ENCODE measurements around the gene NTN1.

The NTN1 gene

DNA sequence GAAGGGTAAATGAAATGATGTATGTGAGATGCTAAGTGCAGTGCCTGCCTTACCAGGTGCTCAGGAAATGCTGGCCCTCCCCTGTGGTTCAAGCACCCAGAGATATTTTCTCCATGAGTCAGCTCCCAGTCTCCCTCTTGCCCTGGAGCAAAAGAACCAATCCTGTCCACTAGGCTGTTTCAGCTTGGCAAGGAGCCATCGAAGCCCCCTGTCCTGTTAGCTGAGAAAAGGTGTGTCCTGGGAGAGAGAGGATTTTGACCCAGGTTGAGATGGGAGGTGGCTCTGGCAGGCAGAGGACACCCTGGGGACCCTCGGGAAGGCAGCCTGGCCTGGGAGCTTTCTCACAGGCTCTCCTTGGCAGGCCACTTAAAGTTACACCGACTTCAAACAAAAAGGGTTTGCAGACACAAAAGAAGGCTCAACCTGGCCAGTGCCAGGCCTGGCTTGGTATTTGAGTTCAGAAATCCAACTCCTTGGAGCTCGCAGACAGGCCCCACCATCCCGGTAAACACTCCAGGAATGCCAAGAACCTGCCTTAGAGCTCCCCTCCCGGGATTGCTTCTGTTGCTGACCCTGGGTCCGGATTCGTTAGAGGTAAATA, 29.6 kb downstream of the NTN1 start:
- Mint-ChIP-seq H3K4me3 (no peak overlapping the region), H3K9me3 (no peaks in the 10 kb centered on the region), H3K27ac (no peak overlapping the region), H3K27me3 (peaks cover 25% of the 10 kb centered on the region), H3K4me1 (no peaks in the 10 kb centered on the region), H3K36me3 (no peaks in the 10 kb centered on the region)
- ATAC-seq, result no peak

DNA sequence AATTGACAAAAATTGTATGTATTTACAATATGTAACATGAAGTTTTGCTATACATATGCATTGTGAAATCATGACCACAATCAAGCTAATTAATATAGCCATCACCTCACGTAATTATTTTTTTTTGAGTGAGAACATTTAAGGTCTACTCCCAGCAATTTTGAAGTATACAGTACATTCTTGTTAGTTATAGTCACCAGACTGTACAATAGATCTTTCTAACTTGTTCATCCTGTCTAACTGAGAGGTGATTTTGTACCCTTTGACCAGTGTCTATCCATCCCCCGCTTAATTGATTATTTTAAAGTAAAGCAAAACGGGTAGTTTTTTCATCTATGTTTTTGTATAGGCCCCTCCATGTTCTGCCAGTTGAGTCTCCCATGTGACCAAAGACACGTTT, 30.3 kb downstream of the NTN1 start:
- ATAC-seq, result no peak
- Mint-ChIP-seq H3K4me1 (no peaks in the 10 kb centered on the region), H3K4me3 (no peak overlapping the region), H3K27me3 (peaks cover 24% of the 10 kb centered on the region), H3K36me3 (no peaks in the 10 kb centered on the region), H3K27ac (no peak overlapping the region), H3K9me3 (no peaks in the 10 kb centered on the region)

GRCh38 chr17:9052921-9053320, 31.6 kb downstream of the NTN1 start:
- Mint-ChIP-seq H3K4me3 (no peak overlapping the region), H3K36me3 (no peaks in the 10 kb centered on the region), H3K4me1 (no peaks in the 10 kb centered on the region), H3K9me3 (no peaks in the 10 kb centered on the region), H3K27me3 (peaks cover 37% of the 10 kb centered on the region), H3K27ac (no peak overlapping the region)
- no peak for ATAC-seq

- H3K27me3 Mint-ChIP-seq, result peaks cover 37% of the 10 kb centered on the region
- H3K9me3 Mint-ChIP-seq, result no peaks in the 10 kb centered on the region
- no peak overlapping the region for H3K27ac Mint-ChIP-seq
- H3K4me1 Mint-ChIP-seq, result no peaks in the 10 kb centered on the region
- ATAC-seq, result no peak
- H3K36me3 Mint-ChIP-seq, result no peaks in the 10 kb centered on the region
- no peak overlapping the region for H3K4me3 Mint-ChIP-seq
Measured at GRCh38 chr17:9053406-9053805, 32.1 kb downstream of the NTN1 start.

- Mint-ChIP-seq H3K36me3 (no peaks in the 10 kb centered on the region), H3K27ac (no peak overlapping the region), H3K9me3 (no peaks in the 10 kb centered on the region), H3K4me3 (no peak overlapping the region), H3K4me1 (no peaks in the 10 kb centered on the region), H3K27me3 (peaks cover 33% of the 10 kb centered on the region)
- no peak for ATAC-seq
Measured at GRCh38 chr17:9054126-9054975, 33.0 kb downstream of the NTN1 start.

GRCh38 chr17:9055281-9055680, 34.0 kb downstream of the NTN1 start:
- ATAC-seq, result no peak
- Mint-ChIP-seq H3K27me3 (peaks cover 27% of the 10 kb centered on the region), H3K27ac (no peak overlapping the region), H3K36me3 (no peaks in the 10 kb centered on the region), H3K9me3 (no peaks in the 10 kb centered on the region), H3K4me1 (no peaks in the 10 kb centered on the region), H3K4me3 (no peak overlapping the region)

DNA sequence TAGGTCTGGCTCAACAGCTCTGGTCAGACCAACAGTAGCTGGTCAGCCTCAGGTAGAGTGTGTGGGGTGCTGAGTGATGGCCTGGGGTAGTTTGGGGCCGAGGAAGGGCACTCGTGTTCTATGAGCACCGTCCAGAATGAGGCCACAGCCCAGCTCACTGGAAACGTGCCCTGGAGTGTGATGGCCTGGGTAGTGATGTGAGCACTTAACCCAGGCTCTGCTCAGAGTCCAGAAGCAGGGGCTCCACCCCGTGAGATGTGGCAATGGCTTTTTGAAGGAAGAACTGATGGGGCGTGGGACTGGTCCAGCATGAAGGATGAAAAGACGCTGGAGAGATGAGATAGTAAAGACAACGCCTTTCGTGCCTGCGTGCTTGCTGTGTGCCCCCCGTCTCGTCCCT, 35.3 kb downstream of the NTN1 start:
- no peaks in the 10 kb centered on the region for H3K9me3 Mint-ChIP-seq

GRCh38 chr17:9057310-9057709, 36.0 kb downstream of the NTN1 start:
- Mint-ChIP-seq H3K27me3 (peaks cover 27% of the 10 kb centered on the region), H3K36me3 (no peaks in the 10 kb centered on the region), H3K4me3 (no peak overlapping the region), H3K9me3 (no peaks in the 10 kb centered on the region), H3K27ac (no peak overlapping the region), H3K4me1 (no peaks in the 10 kb centered on the region)
- ATAC-seq, result no peak

More for the DNA sequence above, 35.3 kb downstream of the NTN1 start:
- Mint-ChIP-seq H3K4me1 (no peaks in the 10 kb centered on the region), H3K27me3 (peaks cover 27% of the 10 kb centered on the region), H3K36me3 (no peaks in the 10 kb centered on the region), H3K4me3 (no peak overlapping the region), H3K27ac (no peak overlapping the region)
- ATAC-seq, result no peak

DNA sequence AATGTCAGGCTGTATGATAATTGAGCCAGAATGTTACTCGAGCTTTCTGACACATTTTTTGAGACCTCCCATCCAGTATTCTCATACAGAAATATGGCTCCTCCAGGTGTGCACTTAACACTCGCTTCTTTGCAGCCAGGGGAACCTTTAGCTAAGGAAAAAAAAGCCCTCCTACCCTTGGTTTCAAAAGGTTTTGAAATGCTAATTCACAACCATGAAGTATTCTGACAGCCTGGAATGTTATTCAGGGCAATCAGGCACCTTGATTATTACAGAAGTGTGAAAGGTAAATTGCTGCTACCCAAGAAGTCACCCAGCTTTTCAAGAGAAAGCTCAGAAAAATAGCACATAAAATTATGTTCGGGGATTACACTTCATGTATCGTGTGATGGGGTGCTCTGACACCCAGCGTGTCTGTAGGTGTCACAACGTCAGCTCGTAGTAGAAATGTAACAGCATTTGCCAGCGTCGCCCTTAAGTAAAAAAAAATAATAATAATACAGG, 41.1 kb downstream of the NTN1 start:
- no peak for ATAC-seq
- Mint-ChIP-seq H3K27me3 (peaks cover 23% of the 10 kb centered on the region), H3K36me3 (no peaks in the 10 kb centered on the region), H3K9me3 (peaks cover 3% of the 10 kb centered on the region), H3K4me3 (no peak overlapping the region), H3K4me1 (no peaks in the 10 kb centered on the region), H3K27ac (no peak overlapping the region)

DNA sequence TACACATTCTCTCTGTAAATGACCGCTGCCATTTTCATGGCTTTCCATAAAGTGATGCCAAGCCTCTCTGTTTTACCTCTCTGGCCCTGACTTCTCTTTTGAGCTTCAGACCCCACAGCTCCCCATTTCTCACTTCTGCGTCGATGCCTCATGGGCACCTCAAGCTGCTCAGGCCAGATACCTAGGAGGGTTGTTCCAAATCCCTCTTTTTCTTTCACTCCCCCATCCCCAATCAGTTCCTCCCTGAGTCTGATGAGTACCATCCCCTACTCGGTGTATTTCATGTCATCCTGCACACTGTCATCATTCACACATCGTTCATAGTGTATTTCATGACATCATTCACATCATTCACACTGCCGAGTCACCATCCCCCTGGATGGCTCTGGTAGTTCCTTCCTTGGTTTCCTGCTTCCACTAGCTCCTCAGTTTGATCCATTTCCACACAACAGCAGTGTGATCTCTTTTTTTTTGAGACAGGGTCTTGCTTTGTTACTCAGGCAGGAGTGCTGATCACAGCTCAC, 43.1 kb downstream of the NTN1 start:
- no peak for ATAC-seq
- H3K4me3 Mint-ChIP-seq, result no peak overlapping the region
- no peaks in the 10 kb centered on the region for H3K4me1 Mint-ChIP-seq
- H3K9me3 Mint-ChIP-seq, result peaks cover 3% of the 10 kb centered on the region
- no peaks in the 10 kb centered on the region for H3K36me3 Mint-ChIP-seq
- no peak overlapping the region for H3K27ac Mint-ChIP-seq
- H3K27me3 Mint-ChIP-seq, result peaks cover 19% of the 10 kb centered on the region

DNA sequence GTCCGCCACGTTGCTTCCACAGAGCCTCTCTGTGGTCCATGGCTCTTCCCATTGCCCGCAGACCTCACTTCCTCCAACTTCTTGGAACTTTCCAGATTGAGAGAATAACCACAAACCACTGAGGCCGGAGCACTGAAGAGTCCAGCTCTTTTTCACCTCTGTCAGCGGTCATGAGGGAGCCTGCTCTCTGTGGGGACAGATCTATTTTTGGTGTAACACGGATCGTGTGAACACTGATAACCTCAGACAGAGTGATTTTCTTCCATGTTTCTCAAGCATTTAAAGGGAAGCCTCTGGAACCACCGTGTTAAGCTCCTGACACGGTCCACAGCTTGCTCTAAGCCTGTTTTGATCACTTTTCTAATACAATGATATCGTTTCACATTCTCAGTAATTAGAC, 49.7 kb downstream of the NTN1 start:
- peaks cover 31% of the 10 kb centered on the region for H3K27me3 Mint-ChIP-seq
- no peak for ATAC-seq

DNA sequence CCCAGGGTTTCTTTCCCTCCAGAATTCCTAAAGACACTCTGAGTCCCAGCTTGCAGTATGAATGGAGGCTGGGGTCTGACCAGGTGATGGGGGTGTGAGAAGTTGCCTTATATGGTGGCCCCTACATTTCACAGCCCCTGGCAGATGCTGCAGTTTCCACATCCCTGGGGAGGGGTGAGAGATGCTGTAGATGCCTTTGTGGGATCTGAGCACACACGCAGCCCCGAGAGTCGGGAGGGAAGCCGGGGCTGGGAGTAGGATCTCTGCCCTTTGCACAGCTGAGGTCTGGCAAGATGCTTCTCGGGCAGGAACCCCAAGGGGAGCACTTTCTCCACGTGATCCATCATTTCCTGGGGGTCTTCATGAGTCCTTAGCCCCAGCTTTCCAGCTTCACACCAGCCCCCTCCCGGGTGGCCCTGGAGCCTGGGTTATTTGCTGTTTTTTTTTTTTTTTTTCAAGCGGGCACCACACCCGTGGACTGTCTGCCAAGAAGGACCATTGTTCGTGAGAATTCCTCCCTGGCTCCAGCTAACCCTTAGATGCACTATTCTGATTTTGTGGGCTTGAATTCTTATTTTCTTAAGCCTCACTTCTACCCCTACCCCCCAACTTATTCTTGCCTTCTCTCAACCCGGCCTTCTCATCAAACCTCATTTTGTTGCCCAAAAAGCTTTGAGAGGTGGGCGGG, 50.6 kb downstream of the NTN1 start:
- no peaks in the 10 kb centered on the region for H3K4me1 Mint-ChIP-seq
- no peaks in the 10 kb centered on the region for H3K9me3 Mint-ChIP-seq
- no peaks in the 10 kb centered on the region for H3K36me3 Mint-ChIP-seq
- no peak overlapping the region for H3K4me3 Mint-ChIP-seq
- peaks cover 32% of the 10 kb centered on the region for H3K27me3 Mint-ChIP-seq
- H3K27ac Mint-ChIP-seq, result no peak overlapping the region
- ATAC-seq, result no peak

More for the DNA sequence above, 49.7 kb downstream of the NTN1 start:
- Mint-ChIP-seq H3K4me3 (no peak overlapping the region), H3K4me1 (no peaks in the 10 kb centered on the region), H3K9me3 (no peaks in the 10 kb centered on the region), H3K27ac (no peak overlapping the region), H3K36me3 (no peaks in the 10 kb centered on the region)

GRCh38 chr17:9072696-9073339, 51.5 kb downstream of the NTN1 start:
- H3K36me3 Mint-ChIP-seq, result no peaks in the 10 kb centered on the region
- no peak for ATAC-seq
- H3K27me3 Mint-ChIP-seq, result peaks cover 32% of the 10 kb centered on the region
- H3K9me3 Mint-ChIP-seq, result no peaks in the 10 kb centered on the region
- no peaks in the 10 kb centered on the region for H3K4me1 Mint-ChIP-seq
- no peak overlapping the region for H3K4me3 Mint-ChIP-seq
- H3K27ac Mint-ChIP-seq, result no peak overlapping the region

DNA sequence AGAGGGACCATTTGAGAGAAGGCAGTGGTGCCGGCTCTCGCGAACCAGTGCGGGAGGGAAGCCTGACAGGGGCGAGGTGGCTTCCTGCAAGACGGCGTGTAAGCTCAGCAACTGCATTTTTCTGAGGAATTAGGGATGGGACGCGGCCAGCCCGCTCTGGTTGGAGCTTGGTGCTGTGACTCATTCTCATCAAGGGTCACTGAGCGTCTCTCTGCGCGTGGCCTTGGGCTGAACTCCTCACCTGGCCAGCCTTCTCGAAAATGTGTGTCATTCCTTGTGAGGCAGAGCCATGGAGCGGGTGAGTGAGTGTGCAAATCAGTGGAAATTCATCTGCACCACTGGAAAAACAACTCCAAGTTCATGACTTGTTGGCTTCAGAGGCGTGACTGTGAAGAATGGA, 52.8 kb downstream of the NTN1 start:
- Mint-ChIP-seq H3K36me3 (no peaks in the 10 kb centered on the region), H3K4me1 (no peaks in the 10 kb centered on the region), H3K4me3 (no peak overlapping the region), H3K9me3 (no peaks in the 10 kb centered on the region), H3K27ac (no peak overlapping the region), H3K27me3 (peaks cover 32% of the 10 kb centered on the region)
- ATAC-seq, result no peak
